Pancreas (tissue), 10 donors: Measurements from ENCODE around the gene NAGK. TPM values are rescaled to one million over a fixed set of nuclear protein-coding genes. Genes with fewer than 3 reads are reported as not detected.
A peak's percentile ranks its signal among the peaks of the same experiment; 100 is the strongest.

ENCODE experiments used
- ATAC-seq, 4 donors: fragments of 200-7000 bp; cut with Tn5 transposase; one replicate each; pipeline versions ENCODE4 v1.8.0 to v1.9.1; 2020; ENCODE audit warnings: mild to moderate bottlenecking in 4 of 4, moderate library complexity in 4 of 4
- DNase-seq, 6 donors: peaks; one replicate each; pipeline ENCODE4 v3.0.0-alpha.2; 2020
- FAIRE-seq: peaks from 2 replicates; lab custom pipeline; 2012; peaks lifted over from hg19 to GRCh38; lab: Jason Lieb, UNC
- H3K27ac ChIP-seq, 4 donors: fragments of 200-600 bp; sonication (generic); 1 replicate in 3 of 4; 2 replicates in 1 of 4; pipeline versions ENCODE4 v1.5.0 to v1.8.0; 2020
- H3K27me3 ChIP-seq, 4 donors: fragments of 200-600 bp; one replicate each; pipeline ENCODE4 v1.8.0; 2021
- H3K36me3 ChIP-seq, 3 donors: fragments of 200-600 bp; sonication (generic) in 1 of 3; one replicate each; pipeline versions ENCODE4 v1.5.0 to v1.8.0; 2020 to 2021
- H3K4me1 ChIP-seq, 3 donors: fragments of 200-600 bp; one replicate each; pipeline ENCODE4 v1.8.0; 2021
- H3K4me3 ChIP-seq, 4 donors: fragments of 200-600 bp; sonication (generic) in 2 of 4; one replicate each; pipeline versions ENCODE4 v1.5.0 to v1.8.0; 2020 to 2021
- H3K9me3 ChIP-seq, 4 donors: fragments of 200-600 bp; one replicate each; pipeline ENCODE4 v1.8.0; 2021
- WGBS, 2 donors: extraction: QIAGEN DNeasy Blood & Tissue Kit; methylation state at CpG; one replicate each; pipeline ENCODE4 v1.1.7; 2013; 5-methylcytosine and 5-hydroxymethylcytosine counted together
- intact Hi-C, 3 donors: fragments of 100-400 bp; cut with DNase I; formaldehyde crosslinking; loops; one replicate each; pipeline versions ENCODE4 v1.11.1 to v1.14.2; 2022
- polyA plus RNA-seq, 2 donors: library from polyadenylated mRNA; stranded (reverse); fragments of 200-250 nt; gene quantifications; one replicate each; pipeline ENCODE4 v1.2.3, GENCODE V29; 2013
- total RNA-seq, 6 donors: library from RNA; stranded (reverse); fragmentation: NEBNext Ultra II Directional in 4 of 6; extraction: Animal tissue kit (Norgen Biotek cat#: 25700) in 4 of 6; gene quantifications; one replicate each; pipeline versions ENCODE4 v1.2.1 to v1.2.4, GENCODE V29; 2021 to 2023
- TF ChIP-seq, protein P1 (sequence below), 4 donors: fragments of 200-600 bp; sonication (generic) in 3 of 4; IDR thresholded peaks; one replicate each; pipeline versions ENCODE4 v1.5.0 to v1.8.0; 2021; ENCODE audit warnings: antibody characterized with exemption in 4 of 4
- donor health status: healthy with polysubstance abuse.
- donor health status: DM: no; HTN: no; CAD: no; lungs with moderate emphysema.
- donor health status: DM: no; HTN: no; CAD: no.
- donor health status: control.
- donor health status: control.
- donor health status: Bipolar disorder and iron deficiency.
- donor health status: DM: yes; HTN: yes; CAD: no.
- donor health status: DM: no; HTN: no; CAD: no.
- donor health status: DM: no; HTN: no; CAD: no.
- donor health status: DM: yes; HTN: yes; CAD: no.

The NAGK gene
- total and polyA plus RNA-seq, 8 donors: 38.9 to 138 (median 57.5) TPM

DNA sequence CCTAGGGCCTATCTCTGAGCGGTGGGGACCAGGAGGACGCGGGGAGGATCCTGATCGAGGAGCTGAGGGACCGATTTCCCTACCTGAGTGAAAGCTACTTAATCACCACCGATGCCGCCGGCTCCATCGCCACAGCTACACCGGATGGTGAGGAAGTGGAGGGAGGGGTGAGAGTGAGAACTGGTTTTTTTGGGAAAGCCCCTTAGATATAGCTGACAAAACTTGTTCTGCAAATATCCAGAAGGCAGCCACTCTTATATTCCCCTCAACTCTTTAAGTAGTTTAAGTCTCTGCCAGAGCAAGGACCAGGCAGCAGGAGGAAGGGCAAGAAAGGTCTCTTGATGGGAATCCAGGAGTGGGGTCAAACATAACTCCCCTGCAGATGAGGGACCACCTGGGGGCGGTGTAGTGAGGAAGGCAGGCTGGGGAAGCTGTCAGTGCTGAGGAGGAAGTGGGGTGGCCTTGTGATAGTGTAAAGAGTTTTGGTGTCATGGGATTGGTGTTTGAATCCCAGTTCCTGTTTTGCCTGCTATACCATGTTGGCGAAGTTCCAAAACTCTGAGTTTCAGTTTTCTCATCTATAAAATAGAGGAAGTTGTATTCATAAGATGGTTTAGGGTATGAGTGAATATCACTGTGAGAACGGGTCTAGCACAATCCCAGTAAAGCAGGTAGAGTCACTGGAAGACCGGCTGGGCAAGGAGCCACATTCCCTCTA lies 3.4 kb downstream of the NAGK start:
- H3K36me3 ChIP-seq: peaks cover 11 to 42% (median 13%) of the 10 kb centered on the region in 3 donors
- FAIRE-seq (no peak), DNase-seq (peak in 1 of 6 donors; percentile 49), ATAC-seq (no peak)
- H3K4me3 ChIP-seq: no peak overlapping the region
- TF ChIP-seq, protein P1, sequence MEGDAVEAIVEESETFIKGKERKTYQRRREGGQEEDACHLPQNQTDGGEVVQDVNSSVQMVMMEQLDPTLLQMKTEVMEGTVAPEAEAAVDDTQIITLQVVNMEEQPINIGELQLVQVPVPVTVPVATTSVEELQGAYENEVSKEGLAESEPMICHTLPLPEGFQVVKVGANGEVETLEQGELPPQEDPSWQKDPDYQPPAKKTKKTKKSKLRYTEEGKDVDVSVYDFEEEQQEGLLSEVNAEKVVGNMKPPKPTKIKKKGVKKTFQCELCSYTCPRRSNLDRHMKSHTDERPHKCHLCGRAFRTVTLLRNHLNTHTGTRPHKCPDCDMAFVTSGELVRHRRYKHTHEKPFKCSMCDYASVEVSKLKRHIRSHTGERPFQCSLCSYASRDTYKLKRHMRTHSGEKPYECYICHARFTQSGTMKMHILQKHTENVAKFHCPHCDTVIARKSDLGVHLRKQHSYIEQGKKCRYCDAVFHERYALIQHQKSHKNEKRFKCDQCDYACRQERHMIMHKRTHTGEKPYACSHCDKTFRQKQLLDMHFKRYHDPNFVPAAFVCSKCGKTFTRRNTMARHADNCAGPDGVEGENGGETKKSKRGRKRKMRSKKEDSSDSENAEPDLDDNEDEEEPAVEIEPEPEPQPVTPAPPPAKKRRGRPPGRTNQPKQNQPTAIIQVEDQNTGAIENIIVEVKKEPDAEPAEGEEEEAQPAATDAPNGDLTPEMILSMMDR (IDR thresholded peaks at IDR 0.05): no peak
- peak overlapping the region in 2 of 4 donors; percentile 20 to 58 for H3K27ac ChIP-seq
- no peaks in the 10 kb centered on the region for H3K27me3 ChIP-seq
- intact Hi-C loops: no loop called here
- peaks cover 0 to 24% (median 8%) of the 10 kb centered on the region in 3 donors for H3K4me1 ChIP-seq
- no peaks in the 10 kb centered on the region for H3K9me3 ChIP-seq
- WGBS, 2 donors: 73 to 79% methylated on average over 14 of the region's 14 CpGs

DNA sequence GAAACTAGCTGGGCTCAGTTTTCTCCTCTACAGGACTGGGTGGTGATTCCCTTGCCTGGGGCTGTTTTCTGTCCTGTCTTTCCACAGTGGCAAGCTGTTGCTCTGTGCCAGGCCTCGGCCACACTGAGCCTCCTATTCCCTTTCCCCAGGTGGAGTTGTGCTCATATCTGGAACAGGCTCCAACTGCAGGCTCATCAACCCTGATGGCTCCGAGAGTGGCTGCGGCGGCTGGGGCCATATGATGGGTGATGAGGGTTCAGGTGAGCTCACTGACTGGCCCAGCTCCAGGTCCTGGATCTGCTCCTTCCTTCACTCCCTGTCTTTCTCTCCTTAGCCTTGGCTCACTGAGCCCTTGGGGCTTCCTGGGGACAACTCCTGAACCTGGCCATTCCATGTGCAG lies 4.0 kb downstream of the NAGK start:
- Histone ChIP-seq H3K4me1 (peaks cover 0 to 21% (median 8%) of the 10 kb centered on the region in 3 donors), H3K4me3 (no peak overlapping the region), H3K9me3 (no peaks in the 10 kb centered on the region), H3K27me3 (no peaks in the 10 kb centered on the region), H3K36me3 (peaks cover 11 to 49% (median 13%) of the 10 kb centered on the region in 3 donors), H3K27ac (peak overlapping the region in 2 of 4 donors; percentile 20 to 51)
- 89 to 92% methylated on average over 4 of the region's 4 CpGs for WGBS, 2 donors
- TF ChIP-seq, protein P1 (IDR thresholded peaks at IDR 0.05): no peak
- intact Hi-C loops: no loop called here
- DNase-seq (no peak), ATAC-seq (no peak), FAIRE-seq (no peak)

GRCh38 chr2:71073475-71073874 lies 5.0 kb downstream of the NAGK start:
- H3K27ac ChIP-seq: no peak overlapping the region
- intact Hi-C loops: no loop called here
- TF ChIP-seq, protein P1 (IDR thresholded peaks at IDR 0.05): no peak
- no peak for DNase-seq
- H3K4me3 ChIP-seq: no peak overlapping the region
- H3K4me1 ChIP-seq: peaks cover 0 to 21% (median 8%) of the 10 kb centered on the region in 3 donors
- FAIRE-seq: no peak
- H3K27me3 ChIP-seq: no peaks in the 10 kb centered on the region
- ATAC-seq: no peak
- no peaks in the 10 kb centered on the region for H3K9me3 ChIP-seq
- peaks cover 11 to 55% (median 13%) of the 10 kb centered on the region in 3 donors for H3K36me3 ChIP-seq
- 89 to 96% methylated on average over 8 of the region's 8 CpGs for WGBS, 2 donors

DNA sequence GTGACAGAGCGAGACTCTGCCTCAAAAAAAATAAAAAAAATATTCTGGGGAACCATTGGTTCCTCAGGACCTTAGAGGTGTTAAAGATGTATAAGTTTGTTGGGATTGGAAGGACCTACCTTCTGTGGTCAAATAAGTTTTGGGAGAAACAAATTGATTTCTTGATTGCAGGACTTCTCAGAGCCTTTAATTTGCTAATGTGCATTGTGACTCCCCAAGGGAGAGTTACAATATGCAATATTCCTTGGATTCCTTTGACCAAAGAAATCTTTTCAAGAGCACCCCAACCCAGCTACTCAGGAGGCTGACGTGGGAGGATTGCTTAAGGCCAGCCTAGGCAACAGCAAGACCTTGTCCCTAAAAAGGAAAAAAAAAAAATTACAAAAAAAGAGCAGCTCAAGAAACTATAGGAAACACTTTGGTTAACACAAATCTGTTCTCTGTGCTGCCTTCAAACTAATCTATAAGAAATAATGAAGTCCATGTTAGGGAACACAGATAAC lies 6.5 kb downstream of the NAGK start:
- Histone ChIP-seq H3K27me3 (no peaks in the 10 kb centered on the region), H3K27ac (no peak overlapping the region), H3K4me3 (no peak overlapping the region), H3K9me3 (no peaks in the 10 kb centered on the region), H3K4me1 (peaks cover 0 to 13% (median 6%) of the 10 kb centered on the region in 3 donors), H3K36me3 (peaks cover 11 to 55% (median 13%) of the 10 kb centered on the region in 3 donors)
- ATAC-seq: no peak
- no peak for DNase-seq
- TF ChIP-seq, protein P1 (IDR thresholded peaks at IDR 0.05): no peak
- 95 to 98% methylated on average over 2 of the region's 2 CpGs for WGBS, 2 donors
- FAIRE-seq: no peak
- intact Hi-C loops: no loop called here

- Histone ChIP-seq H3K27me3 (no peaks in the 10 kb centered on the region), H3K36me3 (peaks cover 11 to 45% (median 13%) of the 10 kb centered on the region in 3 donors), H3K4me1 (no peaks in the 10 kb centered on the region), H3K4me3 (no peak overlapping the region), H3K27ac (no peak overlapping the region), H3K9me3 (no peaks in the 10 kb centered on the region)
- DNase-seq (no peak), FAIRE-seq (no peak), ATAC-seq (no peak)
- TF ChIP-seq, protein P1 (IDR thresholded peaks at IDR 0.05): no peak
- intact Hi-C loops: no loop called here
- WGBS, 2 donors: 69 to 77% methylated on average over 3 of the region's 3 CpGs
Measured at GRCh38 chr2:71078624-71079023, 10.2 kb downstream of the NAGK start.
